Pons (tissue), 1 donor: Measurements from ENCODE around the gene TBC1D22A.

Source experiments
- DNase-seq: peaks from one replicate; pipeline ENCODE4 v3.0.0-alpha.2; 2016; ENCODE audit warnings: low spot score

The TBC1D22A gene

DNA sequence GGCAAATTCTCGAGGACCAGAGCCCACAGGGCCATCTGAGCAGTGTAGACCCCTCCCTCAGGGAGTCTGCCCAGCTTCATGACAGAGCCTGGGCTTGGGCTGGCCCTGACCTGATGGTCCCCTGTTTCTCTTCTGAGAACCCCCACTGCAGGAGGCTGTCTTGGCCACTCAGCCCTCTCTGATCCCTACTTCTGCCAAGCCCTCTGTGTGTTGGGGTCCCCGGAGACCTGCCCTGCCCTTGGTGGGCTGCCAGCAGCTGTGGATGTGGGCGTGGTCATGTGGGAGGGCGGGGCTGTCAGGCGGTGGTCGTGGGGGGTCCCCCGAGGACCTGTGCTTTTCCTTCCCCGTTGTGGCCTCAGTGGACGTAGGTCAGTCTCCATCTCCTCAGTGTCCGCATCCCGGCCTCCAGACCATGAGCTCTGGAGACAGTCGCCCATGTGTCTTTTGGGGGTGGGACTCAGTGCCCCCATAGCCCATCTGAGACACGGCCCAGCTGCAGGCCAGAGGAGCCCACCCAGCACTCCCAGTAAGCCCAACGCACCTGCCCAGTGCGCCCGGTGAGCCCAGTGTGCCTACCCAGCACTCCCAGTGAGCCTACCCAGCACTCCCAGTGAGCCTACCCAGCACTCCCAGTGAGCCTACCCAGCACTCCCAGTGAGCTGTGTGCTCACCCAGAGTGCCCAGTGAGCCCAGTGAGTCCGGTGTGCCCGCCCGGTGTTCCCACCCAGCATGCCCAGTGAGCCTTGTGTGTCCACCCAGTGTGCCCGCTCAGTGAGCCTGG lies 409.2 kb downstream of the TBC1D22A start:
- DNase-seq = no peak

DNA sequence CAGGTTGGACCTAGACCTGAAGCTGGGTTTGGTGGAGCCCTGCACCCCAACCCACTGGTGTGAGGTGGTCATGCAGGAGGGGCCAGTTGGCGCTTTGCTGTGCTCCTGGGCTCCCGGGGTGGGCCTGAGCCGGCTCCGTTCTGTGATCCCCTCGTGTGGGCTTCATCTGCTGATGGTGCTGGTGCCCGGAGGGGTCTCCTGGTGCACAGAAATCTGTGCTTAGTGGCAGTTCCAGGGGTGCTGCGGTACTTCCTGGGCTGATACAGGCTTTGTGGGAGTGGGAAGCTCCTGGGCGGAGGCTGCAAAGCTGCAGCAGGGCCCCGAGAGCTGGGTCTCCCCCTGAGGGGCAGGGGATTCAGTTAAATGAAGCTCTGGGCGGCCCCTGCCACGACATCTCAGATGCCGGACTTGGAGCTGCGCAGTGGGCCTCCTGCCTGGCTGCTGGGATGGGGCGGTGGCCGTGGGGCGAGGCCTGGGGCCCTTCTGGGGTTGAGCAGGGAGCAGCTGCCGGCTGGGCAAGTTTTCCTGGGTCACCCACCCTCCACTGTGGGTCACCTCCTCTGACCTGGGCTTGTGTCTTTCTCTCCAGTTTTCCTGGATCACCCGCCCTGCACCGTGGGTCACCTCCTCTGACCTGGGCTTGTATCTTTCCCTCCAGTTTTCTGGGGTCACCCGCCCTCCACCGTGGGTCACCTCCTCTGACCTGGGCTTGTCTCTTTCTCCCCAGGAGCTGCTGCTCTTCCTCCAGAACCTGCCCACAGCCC lies 410.5 kb downstream of the TBC1D22A start:
- no peak for DNase-seq

DNA sequence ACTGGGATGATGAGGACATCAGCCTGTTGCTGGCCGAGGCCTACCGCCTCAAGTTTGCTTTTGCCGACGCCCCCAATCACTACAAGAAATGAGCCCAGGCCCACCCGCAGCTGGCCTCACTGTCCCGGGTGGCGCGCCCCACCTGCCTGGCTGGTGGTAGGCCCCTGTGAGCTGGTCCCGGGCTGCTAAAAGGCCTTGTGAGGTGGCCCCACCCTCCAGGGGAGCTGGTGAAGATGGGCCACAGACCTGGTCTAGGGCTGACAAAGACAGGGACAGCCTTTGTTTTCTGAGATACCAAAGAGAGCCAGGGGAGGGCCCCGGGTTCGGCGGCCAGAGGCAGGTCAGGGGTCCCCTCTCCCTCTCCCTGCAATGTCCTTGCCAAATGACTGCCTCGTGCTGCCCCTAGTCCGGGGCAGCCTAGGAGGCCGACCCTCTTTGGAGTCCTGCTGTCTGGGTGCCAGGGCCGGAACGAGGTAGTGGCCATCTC lies 411.1 kb downstream of the TBC1D22A start:
- no peak for DNase-seq

DNA sequence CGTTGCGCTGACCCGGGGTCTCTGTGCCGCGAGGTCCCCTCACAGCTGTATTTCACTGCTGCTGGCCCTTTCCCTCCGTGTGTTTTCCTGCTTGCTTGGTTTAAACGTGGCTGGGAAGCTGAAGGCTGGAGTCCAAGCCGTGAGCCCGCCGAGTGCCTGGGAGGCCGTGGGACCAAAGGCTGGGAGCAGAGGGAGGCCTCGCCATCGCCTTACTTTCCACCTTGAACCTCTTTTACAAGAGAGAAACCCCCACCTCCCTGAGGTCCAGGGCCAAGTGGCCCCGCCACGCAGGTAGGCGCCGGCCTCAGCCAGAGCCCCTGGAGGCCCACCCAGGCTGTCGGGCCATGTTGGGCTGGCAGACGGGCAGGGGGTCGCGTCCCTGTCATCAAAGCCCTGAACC lies 411.6 kb downstream of the TBC1D22A start:
- no peak for DNase-seq

DNA sequence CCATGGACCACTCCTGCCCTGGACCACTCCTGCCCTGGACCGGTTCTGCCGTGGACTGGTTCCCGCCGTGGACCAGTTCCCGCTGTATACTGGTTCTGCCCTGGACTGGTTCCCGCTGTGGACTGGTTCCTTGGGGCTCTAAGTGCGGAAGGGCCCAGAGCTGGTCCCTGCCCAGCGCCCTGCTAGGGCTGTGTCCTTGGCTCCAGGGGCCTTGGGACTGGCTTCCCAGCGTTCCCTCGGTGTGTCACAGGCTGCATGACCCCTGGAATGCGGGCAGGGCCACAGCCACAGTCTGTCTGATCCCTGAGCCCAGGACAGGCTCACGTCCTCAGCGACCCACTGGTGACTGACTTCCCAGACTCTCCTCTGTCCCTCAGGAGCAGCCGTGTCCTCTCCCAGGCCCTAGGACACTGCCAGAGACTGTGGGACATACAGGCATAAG lies 412.2 kb downstream of the TBC1D22A start:
- DNase-seq = no peak

DNA sequence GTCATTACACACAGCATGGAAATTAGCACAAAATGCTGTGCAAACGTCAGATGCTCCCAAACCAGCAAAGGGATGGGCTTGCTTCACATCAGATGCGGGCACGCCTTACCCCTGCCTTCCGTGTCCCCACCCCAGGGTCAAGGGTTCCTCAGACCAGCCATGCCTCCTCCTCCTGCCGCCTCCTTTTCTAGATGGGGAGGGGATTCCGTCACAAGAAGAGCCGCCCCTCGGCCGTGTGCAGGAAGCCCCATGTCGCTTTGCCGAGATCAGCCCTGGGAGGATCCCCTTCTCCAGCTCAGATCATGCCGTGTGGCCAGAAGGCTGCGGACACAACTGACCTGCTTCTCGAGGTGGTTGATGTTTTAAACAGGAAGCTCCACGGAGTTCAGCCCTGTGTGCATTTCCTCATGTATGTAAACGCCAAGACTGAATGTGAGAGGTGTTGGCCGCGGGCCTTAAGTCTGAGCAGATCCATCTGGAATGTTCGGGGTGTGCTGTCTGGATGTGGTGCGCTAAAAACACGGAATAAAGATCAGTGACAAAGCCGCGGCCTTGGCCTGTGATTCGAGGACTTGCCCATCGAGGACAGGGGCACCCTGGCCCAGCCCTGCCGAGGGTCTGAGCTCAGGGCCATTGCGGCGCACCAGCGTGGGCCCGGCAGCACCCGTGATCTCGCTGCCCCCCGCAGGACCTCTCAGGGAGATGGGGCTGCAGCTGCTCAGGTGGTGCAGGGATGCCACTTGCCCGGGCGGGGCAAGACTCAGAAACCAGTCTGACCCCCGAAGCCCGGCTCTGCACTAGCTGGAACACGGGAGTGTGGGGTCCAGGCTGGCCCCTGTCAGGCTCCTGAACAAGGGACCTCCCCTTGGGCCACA lies 412.9 kb downstream of the TBC1D22A start:
- no peak for DNase-seq

DNA sequence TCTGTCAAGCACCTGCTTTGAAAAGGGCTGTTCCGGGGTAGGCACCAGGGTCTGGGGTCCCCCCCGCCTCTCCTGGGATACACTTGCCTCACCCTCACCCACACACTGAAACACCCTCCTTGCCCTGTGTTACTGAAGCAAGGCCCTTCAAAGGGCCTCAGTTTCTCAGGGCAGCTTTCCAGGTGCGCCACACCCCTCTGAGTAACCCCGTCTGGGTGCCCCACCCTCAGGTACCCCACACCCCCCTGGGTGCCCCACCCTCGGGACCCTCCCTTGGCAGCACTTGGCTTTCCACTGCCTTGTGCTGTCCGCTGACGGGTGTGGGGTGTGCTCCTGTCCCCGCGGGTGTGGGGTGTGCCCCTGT lies 413.6 kb downstream of the TBC1D22A start:
- DNase-seq = no peak

DNA sequence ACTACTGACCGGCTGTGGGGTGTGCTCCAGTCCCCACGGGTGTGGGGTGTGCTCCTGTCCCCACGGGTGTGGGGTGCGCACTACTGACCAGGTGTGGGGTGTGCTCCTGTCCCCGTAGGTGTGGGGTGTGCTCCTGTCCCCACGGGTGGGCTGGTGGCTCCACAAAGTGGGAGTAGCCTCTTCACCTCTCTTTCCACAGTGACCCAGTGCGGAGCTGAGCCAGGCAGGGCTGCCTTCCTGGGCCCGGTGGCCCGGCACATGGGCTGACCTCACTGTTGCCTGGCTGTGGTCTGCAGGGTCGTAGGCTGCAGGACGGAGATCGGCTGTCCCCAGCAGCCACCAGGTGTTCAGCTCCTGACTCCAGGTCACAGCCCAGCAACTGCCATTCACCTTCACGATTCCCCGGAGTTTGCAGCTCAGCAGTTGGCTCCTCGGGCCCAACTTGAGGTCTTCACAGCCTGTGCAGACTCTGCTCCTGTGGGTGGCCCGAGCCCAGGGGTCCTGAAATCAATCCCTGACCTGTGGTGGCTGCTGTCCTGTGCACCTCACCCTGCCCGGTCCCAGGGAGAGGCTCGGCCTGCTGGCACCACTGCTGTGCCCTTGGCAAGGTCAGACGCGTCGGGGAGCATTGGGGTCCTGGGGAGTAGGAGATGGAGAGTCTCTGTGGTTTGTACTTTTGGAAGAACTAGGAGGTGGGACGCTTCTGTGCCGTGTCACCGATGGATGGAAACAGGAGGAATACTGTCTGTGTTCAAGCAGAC lies 414.3 kb downstream of the TBC1D22A start:
- no peak for DNase-seq

DNA sequence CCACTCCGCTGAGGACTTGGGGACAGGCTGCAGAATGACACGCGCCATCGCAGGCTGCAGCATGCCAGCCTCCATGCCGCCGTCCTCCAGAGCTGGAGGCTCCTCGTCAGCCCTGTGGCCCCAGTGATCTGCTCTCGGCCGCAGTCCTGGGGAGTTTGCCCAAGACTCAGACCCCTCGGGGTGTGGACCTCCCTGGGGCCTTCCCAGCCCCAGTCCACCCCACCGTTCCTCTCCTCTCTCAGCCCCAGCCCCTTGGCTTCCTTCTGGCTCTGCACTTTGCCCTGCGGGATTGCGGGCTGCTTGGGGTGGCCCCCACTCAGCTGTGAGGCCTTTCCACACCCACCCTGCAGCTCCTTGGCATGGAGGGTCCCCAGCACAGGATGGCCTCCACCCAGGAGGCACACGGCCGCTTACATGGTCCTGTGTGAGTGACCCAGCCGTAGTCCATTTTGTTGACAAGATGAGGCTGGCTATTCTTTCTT lies 414.9 kb downstream of the TBC1D22A start:
- no peak for DNase-seq

DNA sequence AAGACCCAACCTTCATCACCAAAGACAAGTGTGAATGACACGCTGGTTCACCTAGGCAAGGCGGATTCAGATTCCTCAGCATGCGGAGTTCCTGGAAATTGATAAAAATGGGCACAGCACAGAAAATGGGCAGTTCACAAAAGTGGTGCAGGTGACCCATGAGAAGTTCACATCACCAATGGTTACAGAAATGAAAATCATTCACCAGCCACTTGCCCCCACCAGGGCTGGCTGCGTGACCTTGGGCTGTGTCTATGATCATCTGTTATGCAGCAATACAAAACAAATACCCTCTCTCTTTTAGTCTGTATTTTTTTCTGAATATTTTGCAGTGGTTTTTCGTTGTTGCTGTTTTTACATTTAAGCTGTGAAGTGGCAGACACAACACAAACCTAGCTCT lies 415.9 kb downstream of the TBC1D22A start:
- DNase-seq = no peak

DNA sequence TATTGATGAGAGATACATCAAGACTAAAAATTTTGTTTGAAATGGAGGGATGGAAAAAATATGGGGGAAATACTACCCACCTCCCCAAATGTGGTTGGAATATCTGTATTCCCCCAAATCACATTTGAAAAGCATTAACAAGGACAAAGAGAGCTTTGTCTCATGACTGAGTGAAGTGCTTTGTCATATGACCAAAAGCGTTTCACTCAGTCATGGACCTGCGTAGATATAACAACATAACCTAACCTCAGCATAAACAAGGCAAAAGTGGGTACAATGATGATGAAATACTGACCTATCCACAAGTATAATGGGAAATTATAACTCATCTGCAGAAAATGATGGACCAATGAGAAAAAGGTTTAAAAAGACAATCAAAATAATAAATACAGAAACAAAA lies 418.3 kb downstream of the TBC1D22A start:
- peak; percentile 46 for DNase-seq

DNA sequence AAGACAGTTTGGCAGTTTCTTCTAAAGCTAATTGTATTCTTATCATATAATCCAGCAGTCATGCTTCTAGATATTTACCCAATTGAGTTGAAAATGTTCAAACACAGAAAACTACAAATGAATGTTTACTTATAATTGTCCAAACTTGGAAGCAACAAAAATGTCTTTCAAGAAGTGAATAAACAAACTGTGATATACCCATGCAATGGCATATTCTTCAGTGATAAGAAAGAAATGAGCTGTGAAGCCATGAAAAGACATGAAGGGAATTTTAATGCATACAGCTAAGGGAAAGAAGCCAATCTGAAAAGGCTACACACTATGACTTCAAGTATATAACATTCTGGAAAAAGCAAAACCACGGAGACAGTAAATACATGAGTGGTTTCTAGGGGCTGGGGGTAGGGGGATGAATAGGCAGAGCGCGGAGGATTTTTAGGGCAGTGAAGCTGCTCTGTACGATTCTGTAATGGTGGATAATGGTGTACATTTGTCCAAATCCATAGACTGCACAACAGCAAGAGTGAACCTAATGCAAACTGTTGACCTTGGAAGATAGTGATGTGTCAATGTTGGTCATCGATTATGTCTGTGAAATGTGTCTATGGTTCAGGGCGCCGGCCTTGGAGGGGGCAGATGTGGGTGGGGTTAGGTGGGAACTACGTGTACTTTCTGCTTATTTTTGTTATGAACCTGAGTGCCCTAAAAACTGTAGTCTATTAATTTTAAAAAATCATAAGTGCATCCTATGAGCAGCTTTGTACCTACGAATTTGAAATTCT lies 424.9 kb downstream of the TBC1D22A start:
- no peak for DNase-seq

DNA sequence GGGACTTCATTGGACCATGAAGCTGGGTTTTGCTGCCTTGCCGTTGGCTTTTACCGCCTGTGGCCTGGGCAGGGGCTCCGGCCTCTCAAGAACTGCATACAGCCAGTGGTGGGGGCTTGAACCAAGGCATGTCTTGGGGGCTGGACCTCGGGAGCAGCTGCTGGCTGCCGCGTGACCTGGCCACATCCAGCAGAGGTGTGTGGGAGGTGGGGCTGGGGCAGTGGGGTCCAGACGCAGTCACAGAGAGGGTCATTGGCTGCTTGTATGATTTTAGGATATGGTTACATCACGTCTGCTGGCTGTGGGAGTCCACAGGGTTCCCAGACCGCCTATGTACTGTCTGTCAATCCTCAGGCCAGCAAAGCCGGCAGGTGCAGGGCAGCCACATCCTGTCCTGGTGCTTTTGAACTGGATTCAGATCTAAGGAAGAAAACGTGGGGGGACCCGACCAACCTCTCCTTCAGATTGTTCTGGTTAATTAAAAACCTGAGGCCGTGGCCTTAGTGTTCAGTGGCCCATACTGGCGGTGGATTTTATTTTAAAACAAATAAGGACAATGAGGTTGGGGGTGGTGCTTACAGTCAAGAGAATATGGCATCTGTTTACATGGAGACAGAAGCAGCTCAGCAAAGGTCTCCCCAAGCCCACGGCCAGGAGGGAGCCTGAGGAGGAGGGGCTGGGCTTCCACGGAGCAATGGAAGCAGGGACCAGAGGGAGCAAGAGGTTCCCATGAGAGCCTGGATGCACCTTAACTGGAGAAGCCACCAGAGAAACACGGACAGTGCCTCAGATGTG lies 426.0 kb downstream of the TBC1D22A start:
- DNase-seq = no peak

DNA sequence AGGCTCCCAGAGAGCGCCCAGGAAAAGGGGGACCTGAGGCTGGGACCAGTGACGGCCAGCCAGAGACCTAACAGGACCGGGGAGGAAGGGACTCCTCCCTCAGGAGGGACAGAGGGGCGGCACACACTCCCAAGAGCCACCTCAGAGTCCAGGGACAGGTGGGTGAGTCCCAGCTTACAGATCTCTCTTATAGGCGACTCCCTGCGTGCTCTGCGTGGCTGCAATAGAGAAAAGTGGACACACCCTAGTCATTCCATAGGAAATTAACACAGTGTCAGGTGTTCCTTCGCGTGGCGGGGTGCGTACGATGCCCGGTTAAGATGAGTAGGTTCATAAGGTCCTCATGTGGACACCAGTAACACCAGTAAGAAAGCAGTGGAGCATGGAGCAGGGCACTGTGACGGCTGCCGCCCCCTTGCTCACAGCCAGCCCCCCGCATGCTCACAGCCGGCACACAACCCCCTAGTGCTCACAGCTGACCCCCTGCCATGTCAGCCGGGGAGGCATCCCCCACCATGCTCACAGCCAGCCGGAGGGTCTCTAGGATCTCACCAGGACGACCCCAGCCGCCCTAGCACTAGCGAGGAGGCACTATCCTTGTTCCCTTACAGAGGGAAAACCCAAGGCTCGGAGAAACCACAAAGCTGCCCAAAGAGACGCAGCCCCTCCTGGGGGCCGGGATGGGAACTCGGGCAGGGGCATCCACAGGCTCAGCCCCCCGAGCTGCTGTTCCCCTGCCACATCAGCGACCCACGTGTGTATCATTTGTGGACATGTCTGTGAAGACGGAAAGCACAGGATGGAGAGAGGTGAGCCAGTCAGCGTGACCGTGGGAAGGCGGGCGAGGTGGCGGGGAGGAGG lies 426.8 kb downstream of the TBC1D22A start:
- DNase-seq = no peak

DNA sequence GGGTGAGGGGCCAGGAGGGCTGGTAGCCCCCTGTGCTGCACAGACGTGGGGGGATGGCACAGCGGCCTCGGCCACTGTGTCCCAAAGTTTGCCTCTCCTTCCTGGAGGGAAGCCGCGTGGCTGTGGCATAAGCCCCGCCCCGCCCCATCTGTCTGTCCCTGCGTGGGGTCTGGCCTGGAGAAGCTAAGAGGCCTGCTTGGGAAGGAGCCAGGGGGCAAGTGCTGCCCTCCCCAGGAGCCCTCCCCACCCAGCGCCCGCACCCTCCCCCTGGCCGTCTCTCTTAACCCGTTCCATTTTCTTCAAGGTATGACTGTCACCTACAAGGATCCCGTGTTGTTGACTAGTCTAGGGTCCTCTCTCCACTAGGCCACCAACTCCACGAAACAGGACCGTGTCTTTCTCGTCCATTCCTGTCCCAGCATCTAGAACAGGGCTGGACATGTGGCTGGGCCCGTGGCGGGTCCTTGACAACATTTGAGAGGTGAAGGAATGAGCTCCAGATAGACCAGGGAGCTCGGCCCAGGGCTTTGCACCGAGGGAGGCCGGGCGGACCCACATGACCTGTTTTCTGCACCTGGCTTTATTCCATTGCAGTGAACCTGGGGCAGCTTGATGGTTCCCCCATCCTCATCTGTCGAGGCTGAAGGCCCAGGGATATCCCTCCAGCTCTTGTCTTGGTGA lies 428.0 kb downstream of the TBC1D22A start:
- DNase-seq = no peak

DNA sequence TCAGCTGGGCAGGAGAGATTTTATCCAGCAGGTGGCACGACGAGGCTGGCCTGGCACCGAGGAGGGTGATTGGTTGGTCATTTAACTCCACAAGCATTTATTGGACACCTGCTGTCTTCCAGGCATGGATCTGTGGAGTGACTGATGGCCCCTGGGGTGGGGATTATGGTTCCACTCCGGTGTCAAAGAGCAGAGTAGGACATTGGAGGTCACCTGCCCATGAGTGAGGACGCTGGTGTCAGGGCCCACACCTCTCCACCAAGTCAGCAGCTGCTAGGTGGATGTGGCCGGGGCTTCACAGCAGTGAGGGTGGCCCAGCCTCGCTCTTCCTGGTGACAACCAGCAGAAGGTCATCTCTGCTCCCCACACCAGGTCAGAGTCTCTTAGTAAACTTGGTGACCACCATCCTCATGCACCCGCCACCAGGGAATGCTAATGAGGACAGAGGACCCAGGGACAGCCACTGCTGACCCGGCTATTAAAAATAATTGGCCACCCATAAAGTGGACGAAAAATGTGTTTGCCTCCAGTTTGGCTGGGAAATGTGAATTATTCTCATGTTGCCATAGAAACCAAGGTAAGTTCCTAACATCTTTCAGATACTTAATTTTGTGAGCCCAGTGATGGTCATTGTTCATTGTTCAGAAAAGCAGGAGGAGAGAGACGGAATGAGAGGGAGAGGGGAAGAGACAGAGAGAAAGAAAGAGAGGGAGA lies 428.7 kb downstream of the TBC1D22A start:
- no peak for DNase-seq
